Measurements from ENCODE around the gene PPTC7. TPM values are rescaled to one million over a fixed set of nuclear protein-coding genes. Genes with fewer than 3 reads are reported as not detected.
"Not testable (repeated sequence)": the region's sequence is repeated elsewhere in the genome, so short reads cannot be mapped to it uniquely, and the experiment has no call there.

The PPTC7 gene
- total RNA-seq, 1 donor from 2014 or later, result 12.3 TPM

DNA sequence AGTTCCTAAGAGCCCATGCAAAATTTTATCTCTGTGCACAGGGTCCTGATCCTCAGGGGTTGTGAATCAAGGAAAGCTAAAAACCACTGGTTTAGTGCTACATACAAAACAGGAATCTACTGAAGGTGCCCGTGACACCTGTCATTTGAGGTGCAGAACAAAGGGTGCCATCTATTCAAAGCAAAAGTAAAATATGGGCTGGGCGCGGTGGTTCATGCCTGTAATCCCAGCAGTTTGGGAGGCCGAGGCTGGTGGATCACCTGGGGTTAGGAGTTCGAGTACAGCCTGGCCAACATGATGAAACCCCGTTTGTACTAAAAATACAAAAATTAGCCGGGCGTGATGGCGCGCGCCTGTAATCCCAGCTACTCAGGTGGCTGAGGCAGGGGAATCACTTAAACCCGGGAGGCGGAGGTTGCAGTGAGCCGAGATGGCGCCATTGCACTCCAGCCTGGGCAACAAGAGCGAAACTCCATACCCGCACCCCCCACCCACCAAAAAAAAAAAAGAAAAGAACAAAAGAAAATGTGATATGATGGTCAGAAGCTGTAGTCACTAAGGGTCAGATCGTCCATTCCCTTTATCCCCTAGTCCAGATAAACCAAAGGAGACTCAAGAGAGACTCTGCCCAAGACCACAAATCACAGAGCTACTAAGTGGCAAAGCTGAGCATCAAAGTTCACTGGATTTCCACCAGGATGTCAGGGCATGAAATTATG, 3.4 kb downstream of the PPTC7 start:
- no peak for TF ChIP-seq CTCF (IDR thresholded peaks at IDR 0.05)
- no peak overlapping the region for H3K4me3 ChIP-seq
- H3K27me3 ChIP-seq, result no peaks in the 10 kb centered on the region
- peaks cover 8 to 26% of the 10 kb centered on the region in 2 donors for H3K4me1 ChIP-seq
- intact Hi-C loops (cut with DNase I), result loop anchor here (5.0 to 10.0 kb wide), 3 partner anchors 127 to 585 kb away; partner anchors contain the start of genes ANKRD13A, ARPC3 and GIT2
- H3K9me3 ChIP-seq, result no peaks in the 10 kb centered on the region
- no peak overlapping the region for H3K27ac ChIP-seq
- no peaks in the 10 kb centered on the region for H3K36me3 ChIP-seq
- DNase-seq (ENCODE audit: low spot score in 2 of 2), result no peak

DNA sequence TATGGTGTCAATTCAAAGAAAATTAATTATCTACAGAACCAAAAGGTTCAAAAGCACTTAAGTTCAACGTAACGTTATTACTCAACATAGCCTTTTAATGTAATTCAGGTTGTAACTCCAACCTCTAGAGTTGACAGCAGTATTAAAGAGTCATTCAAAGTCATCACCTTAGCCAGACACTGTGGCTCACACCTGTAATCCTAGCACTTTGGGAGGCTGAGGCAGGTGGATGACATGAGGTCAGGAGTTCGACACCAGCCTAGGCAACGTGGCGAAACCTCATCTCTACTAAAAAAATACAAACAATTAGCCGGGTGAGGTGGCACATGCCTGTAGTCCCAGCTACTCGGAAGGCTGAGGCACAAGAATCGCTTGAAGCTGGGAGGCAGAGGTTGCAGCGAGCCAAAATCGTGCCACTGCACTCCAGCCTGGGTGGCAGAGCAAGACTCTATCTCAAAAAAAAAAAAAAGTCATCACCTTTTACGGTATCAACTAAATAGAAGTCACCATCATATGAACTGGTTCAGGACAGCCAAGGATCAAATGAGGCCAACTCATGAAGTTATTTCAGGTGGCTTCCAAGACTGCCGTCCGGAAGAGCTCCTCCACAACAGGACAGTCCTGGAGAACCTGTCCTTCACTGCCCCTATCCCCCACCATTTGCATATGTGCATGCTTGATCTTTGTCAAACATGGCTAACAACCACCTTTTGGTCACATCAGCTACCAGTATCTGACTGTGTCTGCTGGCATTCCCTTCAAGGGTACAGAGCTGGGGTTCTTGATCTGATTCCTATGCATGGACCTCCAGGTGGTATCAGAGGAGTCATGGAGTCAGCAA, 4.2 kb downstream of the PPTC7 start:
- H3K4me3 ChIP-seq, result no peak overlapping the region
- no peaks in the 10 kb centered on the region for H3K36me3 ChIP-seq
- peaks cover 8 to 23% of the 10 kb centered on the region in 2 donors for H3K4me1 ChIP-seq
- no peak for TF ChIP-seq CTCF (IDR thresholded peaks at IDR 0.05)
- DNase-seq (ENCODE audit: low spot score in 2 of 2), result no peak
- H3K27me3 ChIP-seq, result no peaks in the 10 kb centered on the region
- H3K27ac ChIP-seq, result peak overlapping the region in 1 of 2 donors; percentile 48
- H3K9me3 ChIP-seq, result no peaks in the 10 kb centered on the region
- intact Hi-C loops (cut with DNase I), result no loop called here

DNA sequence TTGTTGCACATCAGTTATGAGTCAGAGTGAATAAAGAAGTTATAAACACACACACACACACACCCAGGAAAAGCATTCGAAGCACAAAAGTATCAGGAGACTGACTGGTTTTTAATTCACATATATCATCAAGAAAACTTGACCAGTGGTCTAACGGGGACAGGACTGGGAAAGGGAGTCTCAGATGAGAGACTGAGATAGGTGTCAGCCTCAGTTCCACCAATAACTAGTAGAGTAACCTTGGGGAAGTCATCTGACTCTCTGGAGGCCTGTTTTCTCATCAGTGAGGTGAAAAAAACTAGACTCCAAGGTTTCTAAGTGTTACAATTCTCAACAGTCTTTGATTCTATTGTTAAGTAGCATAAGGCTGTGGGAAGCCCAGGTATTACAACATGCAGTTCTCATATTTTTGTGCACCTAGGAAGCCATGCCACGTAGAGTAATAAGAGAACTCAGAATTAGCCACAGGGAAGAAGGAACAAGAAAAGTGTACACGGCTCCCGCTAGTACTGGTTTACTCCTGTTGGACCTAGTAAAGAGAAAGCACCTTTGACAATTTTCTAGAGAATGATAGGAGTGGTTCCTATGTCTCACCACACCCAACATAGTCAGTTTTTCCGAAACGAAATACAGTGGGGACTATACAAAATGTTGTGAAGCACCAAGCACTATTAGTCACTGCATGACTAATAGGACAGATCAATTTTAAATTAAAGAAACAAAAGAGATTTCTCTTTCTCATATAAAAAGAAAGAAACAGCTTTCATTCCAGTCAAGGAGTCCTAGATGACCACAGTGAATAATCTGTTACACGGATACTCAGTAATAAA, 5.0 kb downstream of the PPTC7 start:
- Histone ChIP-seq H3K27me3 (no peaks in the 10 kb centered on the region), H3K4me3 (no peak overlapping the region), H3K36me3 (no peaks in the 10 kb centered on the region), H3K4me1 (peaks cover 3 to 18% of the 10 kb centered on the region in 2 donors), H3K27ac (peak overlapping the region in 1 of 2 donors; percentile 48), H3K9me3 (no peaks in the 10 kb centered on the region)
- TF ChIP-seq CTCF (IDR thresholded peaks at IDR 0.05), result no peak
- no peak for DNase-seq (ENCODE audit: low spot score in 2 of 2)
- intact Hi-C loops (cut with DNase I), result no loop called here

GRCh38 chr12:110576504-110576903, 6.6 kb downstream of the PPTC7 start:
- Histone ChIP-seq H3K9me3 (peaks cover 0 to 7% of the 10 kb centered on the region in 2 donors), H3K36me3 (no peaks in the 10 kb centered on the region), H3K27me3 (no peaks in the 10 kb centered on the region), H3K4me1 (peaks cover 3 to 14% of the 10 kb centered on the region in 2 donors), H3K27ac (no peak overlapping the region), H3K4me3 (no peak overlapping the region)
- no peak for DNase-seq (ENCODE audit: low spot score in 2 of 2)
- no peak for TF ChIP-seq CTCF (IDR thresholded peaks at IDR 0.05)
- intact Hi-C loops (cut with DNase I), result no loop called here

- H3K27ac ChIP-seq, result no peak overlapping the region
These were observed 7.8 kb downstream of the PPTC7 start for GRCh38 chr12:110575326-110575725.

GRCh38 chr12:110574717-110575230, 8.3 kb downstream of the PPTC7 start:
- H3K36me3 ChIP-seq; intact Hi-C loops (cut with DNase I); H3K9me3 ChIP-seq; H3K4me3 ChIP-seq; H3K4me1 ChIP-seq; DNase-seq (ENCODE audit: low spot score in 2 of 2); H3K27me3 ChIP-seq; H3K27ac ChIP-seq: not testable (repeated sequence)

More at GRCh38 chr12:110575326-110575725, 7.8 kb downstream of the PPTC7 start:
- Histone ChIP-seq H3K9me3 (peaks cover 0 to 10% of the 10 kb centered on the region in 2 donors), H3K27me3 (no peaks in the 10 kb centered on the region), H3K4me1 (peaks cover 0 to 2% of the 10 kb centered on the region in 2 donors), H3K36me3 (no peaks in the 10 kb centered on the region), H3K4me3 (no peak overlapping the region)
- intact Hi-C loops (cut with DNase I), result no loop called here
- DNase-seq (ENCODE audit: low spot score in 2 of 2), result no peak
- no peak for TF ChIP-seq CTCF (IDR thresholded peaks at IDR 0.05)

All from ascending aorta (tissue), 2 donors.